Kidney (tissue), 14 donors: Measurements from ENCODE around the gene HSF5. TPM values are rescaled to one million over a fixed set of nuclear protein-coding genes. Genes with fewer than 3 reads are reported as not detected.

Experiments
- DNase-seq, 5 donors: peaks; one replicate each; pipeline ENCODE4 v3.0.0-alpha.2; 2013 to 2020
- FAIRE-seq: peaks from 2 replicates; lab custom pipeline; 2012; peaks lifted over from hg19 to GRCh38; lab: Jason Lieb, UNC
- H3K27ac ChIP-seq, 2 donors: one replicate each; pipeline ENCODE4 v1.7.0; 2013; ENCODE audit warnings: low read depth in 2 of 2, low read length in 2 of 2, inconsistent platforms in 1 of 2
- H3K27me3 ChIP-seq: one replicate; pipeline ENCODE4 v1.7.1; 2013; ENCODE audit warnings: low read length, inconsistent platforms; ENCODE audit not compliant: control insufficient read depth, insufficient read depth
- H3K36me3 ChIP-seq, 3 donors: one replicate each; pipeline versions ENCODE4 v1.7.0 to v1.7.1; 2013; ENCODE audit warnings: low read length in 3 of 3, control low read depth in 1 of 3, inconsistent platforms in 1 of 3; ENCODE audit not compliant: insufficient read depth in 3 of 3, control insufficient read depth in 2 of 3
- H3K4me1 ChIP-seq, 3 donors: one replicate each; pipeline versions ENCODE4 v1.7.0 to v1.7.1; 2013; ENCODE audit warnings: low read length in 3 of 3, inconsistent platforms in 1 of 3, low read depth in 1 of 3; ENCODE audit not compliant: control insufficient read depth in 2 of 3, insufficient read depth in 2 of 3
- H3K4me3 ChIP-seq, 3 donors: one replicate each; pipeline versions ENCODE4 v1.7.0 to v1.8.1; 2013; ENCODE audit warnings: low read length in 3 of 3, control low read depth in 1 of 3, inconsistent platforms in 1 of 3
- H3K9ac ChIP-seq, 3 donors: one replicate each; pipeline versions ENCODE4 v1.7.0 to v1.7.1; 2013; ENCODE audit warnings: low read length in 3 of 3, control low read depth in 1 of 3, inconsistent platforms in 1 of 3
- H3K9me3 ChIP-seq, 3 donors: one replicate each; pipeline versions ENCODE4 v1.7.0 to v1.7.1; 2013; ENCODE audit warnings: low read length in 3 of 3, control low read depth in 1 of 3, inconsistent platforms in 1 of 3; ENCODE audit not compliant: control insufficient read depth in 2 of 3, insufficient read depth in 1 of 3
- CTCF ChIP-seq: IDR thresholded peaks from 3 replicates; pipeline ENCODE4 v1.5.1; 2012; ENCODE audit warnings: mild to moderate bottlenecking, moderate library complexity, borderline replicate concordance; ENCODE audit not compliant: insufficient read depth; ENCODE audit errors: extremely low read depth
- intact Hi-C: fragments of 100-400 bp; cut with DNase I; formaldehyde crosslinking; loops from one replicate; pipeline ENCODE4 v1.11.1; 2022
- polyA plus RNA-seq: library from polyadenylated mRNA; stranded (reverse); fragments of 350-450 nt; fragmentation: Illumina TruSeq; extraction: RNeasy Lipid Tissue Mini Kit (QIAGEN cat#74804); gene quantifications from one replicate; pipeline ENCODE4 v1.2.3, GENCODE V29; 2014; ENCODE audit warnings: low read depth, low replicate concordance; ENCODE audit not compliant: insufficient read depth
- total RNA-seq: library from RNA; stranded (reverse); fragmentation: NEBNext Ultra II Directional; extraction: Animal tissue kit (Norgen Biotek cat#: 25700); gene quantifications from one replicate; pipeline ENCODE4 v1.2.1, GENCODE V29; 2021
- donor health status: control.
- donor health status: control.
- donor health status: control.
- donor health status: control.
- donor health status: control.
- donor health status: DM: yes; HTN: yes; CAD: no.
- donor health status: Normal renal cell carcinoma (clear cell type).

The HSF5 gene
- total and polyA plus RNA-seq, 2 donors from 2014 or later = 0.19 TPM; not detected in 1

- FAIRE-seq (peak; percentile 69), DNase-seq (peak; percentile 79 to 95 (median 86))
- Histone ChIP-seq H3K27ac (peak overlapping the region; percentile 58 to 70), H3K9ac (no peak overlapping the region), H3K4me1 (peaks cover 3 to 15% (median 10%) of the 10 kb centered on the region in 3 donors), H3K36me3 (no peaks in the 10 kb centered on the region), H3K9me3 (no peaks in the 10 kb centered on the region), H3K4me3 (peak overlapping the region in 2 of 3 donors; percentile 14 to 20), H3K27me3 (no peaks in the 10 kb centered on the region)
- TF ChIP-seq CTCF = no peak
- intact Hi-C loops = no loop called here
Observed at GRCh38 chr17:58391302-58391984, 96.8 kb downstream of the HSF5 start.

- intact Hi-C loops = no loop called here
- Histone ChIP-seq H3K36me3 (no peaks in the 10 kb centered on the region), H3K27ac (peak overlapping the region; percentile 58 to 70), H3K27me3 (no peaks in the 10 kb centered on the region), H3K9me3 (no peaks in the 10 kb centered on the region), H3K9ac (no peak overlapping the region), H3K4me3 (peak overlapping the region in 1 of 3 donors; percentile 20), H3K4me1 (peaks cover 3 to 15% (median 10%) of the 10 kb centered on the region in 3 donors)
- DNase-seq = no peak
- TF ChIP-seq CTCF = no peak
- no peak for FAIRE-seq
Observed at GRCh38 chr17:58390884-58391283, 97.3 kb downstream of the HSF5 start.

GRCh38 chr17:58388302-58389190 lies 99.7 kb downstream of the HSF5 start:
- no peak for FAIRE-seq
- no peak for TF ChIP-seq CTCF
- peaks cover 3 to 10% (median 6%) of the 10 kb centered on the region in 3 donors for H3K4me1 ChIP-seq

More at GRCh38 chr17:58388302-58389190, 99.7 kb downstream of the HSF5 start:
- no peak overlapping the region for H3K4me3 ChIP-seq
- H3K36me3 ChIP-seq = no peaks in the 10 kb centered on the region
- no peaks in the 10 kb centered on the region for H3K9me3 ChIP-seq
- H3K9ac ChIP-seq = no peak overlapping the region
- no peak for DNase-seq
- no peaks in the 10 kb centered on the region for H3K27me3 ChIP-seq
- intact Hi-C loops = no loop called here
- no peak overlapping the region for H3K27ac ChIP-seq
